Activated CD4-positive, alpha-beta T cell treated with anti-CD3 and anti-CD28 coated beads, Interleukin-2, amount 10 ng/mL, durations not matched to agents 24 days and 14 days (primary cell): ENCODE measurements around the gene RAB12. TPM values are rescaled to one million over a fixed set of nuclear protein-coding genes. Genes with fewer than 3 reads are reported as not detected.
A peak's percentile ranks its signal among the peaks of the same experiment; 100 is the strongest.
"Not testable (repeated sequence)": the region's sequence is repeated elsewhere in the genome, so short reads cannot be mapped to it uniquely, and the experiment has no call there.

ENCODE experiments used
- DNase-seq: peaks from one replicate; pipeline ENCODE4 v3.0.0; 2022
- H3K27ac Mint-ChIP-seq: one replicate; pipeline ENCODE4 v1.8.0; 2022; ENCODE audit warnings: mild to moderate bottlenecking, mixed read lengths
- H3K27me3 Mint-ChIP-seq: one replicate; pipeline ENCODE4 v1.8.0; 2022; ENCODE audit warnings: mixed read lengths
- H3K36me3 Mint-ChIP-seq: one replicate; pipeline ENCODE4 v1.8.0; 2022; ENCODE audit warnings: low read depth, mild to moderate bottlenecking, mixed read lengths
- H3K4me1 Mint-ChIP-seq: one replicate; pipeline ENCODE4 v1.8.0; 2021; ENCODE audit warnings: mixed read lengths
- H3K4me3 Mint-ChIP-seq: one replicate; pipeline ENCODE4 v1.8.0; 2022; ENCODE audit warnings: mild to moderate bottlenecking, moderate library complexity, mixed read lengths
- H3K9me3 Mint-ChIP-seq: one replicate; pipeline ENCODE4 v1.8.0; 2021; ENCODE audit warnings: mixed read lengths
- intact Hi-C: fragments of 100-400 bp; cut with micrococcal nuclease; formaldehyde crosslinking; loops from one replicate; pipeline ENCODE4 v1.15.1; 2023
- total RNA-seq: library from RNA; stranded (reverse); gene quantifications from 2 replicates; pipeline ENCODE4 v1.2.3, GENCODE V29; 2022

Gene RAB12
- total RNA-seq, result 19.2 and 20.2 TPM in 2 replicates

GRCh38 chr18:8608795-8609658, at the start of gene RAB12:
RAB12 (plus strand) TSS chr18:8609437; CDS start chr18:8609440, 3 bp downstream.
- Mint-ChIP-seq H3K36me3 (peaks cover 18% of the 10 kb centered on the region), H3K27me3 (peaks cover 17% of the 10 kb centered on the region), H3K27ac (peak within 1 kb of the TSS; percentile 92), H3K4me1 (peaks cover 43% of the 10 kb centered on the region), H3K9me3 (no peaks in the 10 kb centered on the region), H3K4me3 (peak within 1 kb of the TSS; percentile 93)
- intact Hi-C loops, result loop anchor here (1.0 to 5.0 kb wide), 3 partner anchors 14 to 1303 kb away; partner anchors contain the start of genes MTCL1 and VAPA
- peak; percentile 96 for DNase-seq

GRCh38 chr18:8559612-8560186, 49.5 kb upstream of the RAB12 start:
- intact Hi-C loops, result no loop called here
- H3K9me3 Mint-ChIP-seq, result no peaks in the 10 kb centered on the region
- no peaks in the 10 kb centered on the region for H3K4me1 Mint-ChIP-seq
- H3K36me3 Mint-ChIP-seq, result no peaks in the 10 kb centered on the region
- H3K4me3 Mint-ChIP-seq, result no peak overlapping the region
- peaks cover 1% of the 10 kb centered on the region for H3K27me3 Mint-ChIP-seq
- no peak for DNase-seq
- H3K27ac Mint-ChIP-seq, result no peak overlapping the region

- DNase-seq, result no peak
- Mint-ChIP-seq H3K36me3 (no peaks in the 10 kb centered on the region), H3K9me3 (no peaks in the 10 kb centered on the region), H3K4me3 (no peak overlapping the region), H3K27me3 (peaks cover 1% of the 10 kb centered on the region), H3K4me1 (no peaks in the 10 kb centered on the region), H3K27ac (no peak overlapping the region)
- intact Hi-C loops, result no loop called here
Measured at GRCh38 chr18:8561123-8561910, 47.9 kb upstream of the RAB12 start.

- no peak for DNase-seq
- intact Hi-C loops, result no loop called here
- H3K27ac Mint-ChIP-seq, result no peak overlapping the region
- H3K4me3 Mint-ChIP-seq, result no peak overlapping the region
- H3K27me3 Mint-ChIP-seq, result no peaks in the 10 kb centered on the region
- H3K36me3 Mint-ChIP-seq, result no peaks in the 10 kb centered on the region
- H3K4me1 Mint-ChIP-seq, result no peaks in the 10 kb centered on the region
- H3K9me3 Mint-ChIP-seq, result no peaks in the 10 kb centered on the region
Measured at GRCh38 chr18:8562070-8562469, 47.2 kb upstream of the RAB12 start.

GRCh38 chr18:8562919-8563318, 46.3 kb upstream of the RAB12 start:
- Mint-ChIP-seq H3K9me3 (no peaks in the 10 kb centered on the region), H3K36me3 (no peaks in the 10 kb centered on the region), H3K27ac (no peak overlapping the region), H3K4me3 (no peak overlapping the region), H3K27me3 (no peaks in the 10 kb centered on the region), H3K4me1 (no peaks in the 10 kb centered on the region)
- DNase-seq, result no peak
- intact Hi-C loops, result no loop called here

- Mint-ChIP-seq H3K36me3 (no peaks in the 10 kb centered on the region), H3K27me3 (peaks cover 7% of the 10 kb centered on the region), H3K27ac (no peak overlapping the region), H3K9me3 (peaks cover 6% of the 10 kb centered on the region), H3K4me3 (no peak overlapping the region), H3K4me1 (no peaks in the 10 kb centered on the region)
- no peak for DNase-seq
- intact Hi-C loops, result no loop called here
Measured at GRCh38 chr18:8571399-8571798, 37.8 kb upstream of the RAB12 start.

- DNase-seq, H3K27ac Mint-ChIP-seq, intact Hi-C loops, H3K4me3 Mint-ChIP-seq, H3K9me3 Mint-ChIP-seq, H3K4me1 Mint-ChIP-seq, H3K36me3 Mint-ChIP-seq: not testable (repeated sequence)
- H3K27me3 Mint-ChIP-seq, result peaks cover 14% of the 10 kb centered on the region
Measured at GRCh38 chr18:8573766-8574165, 35.5 kb upstream of the RAB12 start.

GRCh38 chr18:8584798-8585197, 24.4 kb upstream of the RAB12 start:
- H3K9me3 Mint-ChIP-seq, result peaks cover 7% of the 10 kb centered on the region
- H3K4me3 Mint-ChIP-seq, result no peak overlapping the region
- no peak for DNase-seq
- peaks cover 5% of the 10 kb centered on the region for H3K27me3 Mint-ChIP-seq
- intact Hi-C loops, result no loop called here
- H3K4me1 Mint-ChIP-seq, result no peaks in the 10 kb centered on the region
- H3K36me3 Mint-ChIP-seq, result no peaks in the 10 kb centered on the region
- H3K27ac Mint-ChIP-seq, result no peak overlapping the region

GRCh38 chr18:8586941-8587340, 22.3 kb upstream of the RAB12 start:
- intact Hi-C loops, result no loop called here

GRCh38 chr18:8595445-8595844, 13.8 kb upstream of the RAB12 start:
- Mint-ChIP-seq H3K4me1 (no peaks in the 10 kb centered on the region), H3K36me3 (no peaks in the 10 kb centered on the region)

More at GRCh38 chr18:8586941-8587340, 22.3 kb upstream of the RAB12 start:
- Mint-ChIP-seq H3K36me3 (no peaks in the 10 kb centered on the region), H3K27me3 (peaks cover 5% of the 10 kb centered on the region), H3K27ac (no peak overlapping the region), H3K4me1 (no peaks in the 10 kb centered on the region), H3K9me3 (peaks cover 15% of the 10 kb centered on the region), H3K4me3 (no peak overlapping the region)
- no peak for DNase-seq

GRCh38 chr18:8601277-8602032, 7.8 kb upstream of the RAB12 start:
- Mint-ChIP-seq H3K36me3 (no peaks in the 10 kb centered on the region), H3K4me3 (no peak overlapping the region), H3K4me1 (peaks cover 14% of the 10 kb centered on the region), H3K27ac (no peak overlapping the region), H3K27me3 (peaks cover 19% of the 10 kb centered on the region), H3K9me3 (no peaks in the 10 kb centered on the region)
- intact Hi-C loops, result no loop called here
- DNase-seq, result no peak

More at GRCh38 chr18:8595445-8595844, 13.8 kb upstream of the RAB12 start:
- Mint-ChIP-seq H3K27me3 (peaks cover 14% of the 10 kb centered on the region), H3K9me3 (peaks cover 4% of the 10 kb centered on the region), H3K4me3 (no peak overlapping the region), H3K27ac (no peak overlapping the region)
- no peak for DNase-seq
- intact Hi-C loops, result no loop called here

- Mint-ChIP-seq H3K36me3 (no peaks in the 10 kb centered on the region), H3K4me1 (peaks cover 14% of the 10 kb centered on the region), H3K27ac (no peak overlapping the region), H3K27me3 (peaks cover 19% of the 10 kb centered on the region), H3K4me3 (no peak overlapping the region), H3K9me3 (no peaks in the 10 kb centered on the region)
- DNase-seq, result no peak
- intact Hi-C loops, result no loop called here
Measured at GRCh38 chr18:8602040-8602439, 7.2 kb upstream of the RAB12 start.

- no peak for DNase-seq
Measured at GRCh38 chr18:8602557-8602956, 6.7 kb upstream of the RAB12 start.

More at GRCh38 chr18:8602557-8602956, 6.7 kb upstream of the RAB12 start:
- H3K27me3 Mint-ChIP-seq, result peaks cover 22% of the 10 kb centered on the region
- no peak overlapping the region for H3K27ac Mint-ChIP-seq
- no peak overlapping the region for H3K4me3 Mint-ChIP-seq
- H3K4me1 Mint-ChIP-seq, result peaks cover 14% of the 10 kb centered on the region
- intact Hi-C loops, result no loop called here
- H3K9me3 Mint-ChIP-seq, result no peaks in the 10 kb centered on the region
- H3K36me3 Mint-ChIP-seq, result no peaks in the 10 kb centered on the region
